Keratinocyte (primary cell): ENCODE measurements around the gene UMODL1. TPM values are rescaled to one million over a fixed set of nuclear protein-coding genes. Genes with fewer than 3 reads are reported as not detected.

ENCODE experiments used
- DNase-seq: peaks from one replicate; pipeline ENCODE4 v3.0.0-alpha.2; 2011; ENCODE audit warnings: low read depth, missing footprints, low spot score
- FAIRE-seq: peaks from 2 replicates; lab custom pipeline; 2011; peaks lifted over from hg19 to GRCh38; lab: Jason Lieb, UNC
- H2AFZ ChIP-seq: 2 replicates; pipeline ENCODE4 v1.6.0; 2012; ENCODE audit warnings: low read length, control low read depth, inconsistent platforms; ENCODE audit not compliant: control insufficient read depth
- H3K27ac ChIP-seq: 2 replicates; pipeline ENCODE4 v1.5.1; 2011; ENCODE audit warnings: low read length; ENCODE audit not compliant: control insufficient read depth, insufficient read depth
- H3K27me3 ChIP-seq: 3 replicates; pipeline ENCODE4 v1.6.0; 2011; ENCODE audit warnings: low read length; ENCODE audit not compliant: control insufficient read depth, insufficient read depth; ENCODE audit errors: extremely low read depth
- H3K36me3 ChIP-seq, 2 experiments: 2 replicates in 1 of 2; 3 replicates in 1 of 2; pipeline ENCODE4 v1.5.1; 2011; ENCODE audit warnings: low read length in 2 of 2, mild to moderate bottlenecking in 1 of 2; ENCODE audit not compliant: control insufficient read depth in 2 of 2, insufficient read depth in 2 of 2; ENCODE audit errors: extremely low read depth in 1 of 2
- H3K4me1 ChIP-seq: 3 replicates; pipeline ENCODE4 v1.5.1; 2011; ENCODE audit warnings: low read length; ENCODE audit not compliant: control insufficient read depth, insufficient read depth; ENCODE audit errors: extremely low read depth
- H3K4me2 ChIP-seq: 3 replicates; pipeline ENCODE4 v1.6.0; 2011; ENCODE audit warnings: low read depth, low read length; ENCODE audit not compliant: control insufficient read depth, insufficient read depth; ENCODE audit errors: extremely low read depth
- H3K4me3 ChIP-seq, 3 experiments: fragments of 200-600 bp in 1 of 3; sonication (generic) in 1 of 3; 2 replicates in 2 of 3; 3 replicates in 1 of 3; pipeline ENCODE4 v1.5.1; 2011 to 2016; ENCODE audit warnings: low read length in 3 of 3, mild to moderate bottlenecking in 3 of 3, control low read depth in 2 of 3, inconsistent platforms in 1 of 3, low read depth in 1 of 3, mixed read lengths in 1 of 3, mixed run types in 1 of 3, moderate library complexity in 1 of 3; ENCODE audit not compliant: control insufficient read depth in 2 of 3, insufficient read depth in 2 of 3; ENCODE audit errors: extremely low read depth in 1 of 3
- H3K79me2 ChIP-seq: 2 replicates; pipeline ENCODE4 v1.6.0; 2012; ENCODE audit warnings: low read length; ENCODE audit not compliant: control insufficient read depth, insufficient read depth
- H3K9ac ChIP-seq: 3 replicates; pipeline ENCODE4 v1.6.0; 2011; ENCODE audit warnings: low read length; ENCODE audit not compliant: control insufficient read depth, insufficient read depth; ENCODE audit errors: extremely low read depth
- H3K9me1 ChIP-seq: 3 replicates; pipeline ENCODE4 v1.6.0; 2011; ENCODE audit warnings: low read length; ENCODE audit not compliant: control insufficient read depth, insufficient read depth; ENCODE audit errors: extremely low read depth
- H3K9me3 ChIP-seq: 2 replicates; pipeline ENCODE4 v1.5.1; 2012; ENCODE audit warnings: low read depth, low read length; ENCODE audit not compliant: control insufficient read depth
- H4K20me1 ChIP-seq: 3 replicates; pipeline ENCODE4 v1.6.0; 2011; ENCODE audit warnings: low read length; ENCODE audit not compliant: control insufficient read depth, insufficient read depth; ENCODE audit errors: extremely low read depth
- EZH2 ChIP-seq: IDR thresholded peaks from one replicate; pipeline ENCODE4 v1.6.1; 2012; ENCODE audit warnings: inconsistent platforms, mild to moderate bottlenecking, low read length, moderate library complexity
- dilution Hi-C: fragments of 300-500 bp; cut with MboI; formaldehyde crosslinking; loops from one replicate; pipeline ENCODE4 v1.7.0; 2020; ENCODE audit warnings: low sequenced_read_pairs; ENCODE audit not compliant: extremely low pct_ligation_motif_present
- polyA plus RNA-seq, 5 experiments: library from polyadenylated mRNA; depleted of rRNA in 3 of 5; stranded (reverse) in 3 of 5; stranded (forward) in 1 of 5; unstranded in 1 of 5; fragments of >200 nt; gene quantifications; 1 replicate in 1 of 5; 2 replicates in 3 of 5; 3 replicates in 1 of 5; pipeline versions ENCODE4 v1.2.1 to v1.2.3, GENCODE V29; 2011 to 2012; ENCODE audit warnings: missing spikeins in 2 of 5, low read depth in 1 of 5, low replicate concordance in 1 of 5
- TF ChIP-seq, protein P1 (sequence below), 3 experiments: IDR thresholded peaks in 1 of 3; conservative IDR thresholded peaks in 1 of 3; optimal IDR thresholded peaks in 1 of 3; 2 replicates in 2 of 3; 3 replicates in 1 of 3; pipeline versions ENCODE3 to v1.5.1; 2011; ENCODE audit warnings: low read length in 3 of 3, mild to moderate bottlenecking in 3 of 3, moderate library complexity in 2 of 3, control low read depth in 1 of 3, inconsistent platforms in 1 of 3; ENCODE audit not compliant: insufficient read depth in 2 of 3; ENCODE audit errors: extremely low read depth in 1 of 3

UMODL1 gene
- polyA plus RNA-seq, 1 donor (not counting 4 experiments of a cell fraction or from before 2014, with no cell fraction given): 0.03 TPM

- no peak for TF ChIP-seq EZH2
- TF ChIP-seq, protein P1, sequence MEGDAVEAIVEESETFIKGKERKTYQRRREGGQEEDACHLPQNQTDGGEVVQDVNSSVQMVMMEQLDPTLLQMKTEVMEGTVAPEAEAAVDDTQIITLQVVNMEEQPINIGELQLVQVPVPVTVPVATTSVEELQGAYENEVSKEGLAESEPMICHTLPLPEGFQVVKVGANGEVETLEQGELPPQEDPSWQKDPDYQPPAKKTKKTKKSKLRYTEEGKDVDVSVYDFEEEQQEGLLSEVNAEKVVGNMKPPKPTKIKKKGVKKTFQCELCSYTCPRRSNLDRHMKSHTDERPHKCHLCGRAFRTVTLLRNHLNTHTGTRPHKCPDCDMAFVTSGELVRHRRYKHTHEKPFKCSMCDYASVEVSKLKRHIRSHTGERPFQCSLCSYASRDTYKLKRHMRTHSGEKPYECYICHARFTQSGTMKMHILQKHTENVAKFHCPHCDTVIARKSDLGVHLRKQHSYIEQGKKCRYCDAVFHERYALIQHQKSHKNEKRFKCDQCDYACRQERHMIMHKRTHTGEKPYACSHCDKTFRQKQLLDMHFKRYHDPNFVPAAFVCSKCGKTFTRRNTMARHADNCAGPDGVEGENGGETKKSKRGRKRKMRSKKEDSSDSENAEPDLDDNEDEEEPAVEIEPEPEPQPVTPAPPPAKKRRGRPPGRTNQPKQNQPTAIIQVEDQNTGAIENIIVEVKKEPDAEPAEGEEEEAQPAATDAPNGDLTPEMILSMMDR (optimal IDR thresholded peaks at IDR 0.05 in 1 of 3, IDR thresholded peaks at IDR 0.05 in 1 of 3, conservative IDR thresholded peaks at IDR 0.05 in 1 of 3; ENCODE audit: extremely low read depth in 1 of 3, insufficient read depth in 2 of 3, low read length in 3 of 3): no peak
- Histone ChIP-seq H3K4me2 (no peak overlapping the region), H3K9me1 (no peaks in the 10 kb centered on the region), H3K79me2 (no peaks in the 10 kb centered on the region), H3K9ac (no peak overlapping the region), H3K36me3 (no peaks in the 10 kb centered on the region), H3K27ac (no peak overlapping the region), H3K27me3 (peaks cover 15% of the 10 kb centered on the region), H3K9me3 (no peaks in the 10 kb centered on the region), H3K4me3 (no peak overlapping the region), H2AFZ (no peak overlapping the region), H4K20me1 (no peaks in the 10 kb centered on the region), H3K4me1 (peaks cover 13% of the 10 kb centered on the region)
- dilution Hi-C loops: no loop called here
- FAIRE-seq: no peak
- no peak for DNase-seq
Measured at GRCh38 chr21:42110691-42111469, 39.8 kb downstream of the UMODL1 start.

GRCh38 chr21:42111470-42111743 is 40.3 kb downstream of the UMODL1 start:
- Histone ChIP-seq H3K4me3 (no peak overlapping the region), H3K4me2 (no peak overlapping the region), H2AFZ (no peak overlapping the region), H3K27me3 (peaks cover 10% of the 10 kb centered on the region), H3K4me1 (peaks cover 13% of the 10 kb centered on the region), H3K36me3 (no peaks in the 10 kb centered on the region), H4K20me1 (no peaks in the 10 kb centered on the region), H3K9me1 (no peaks in the 10 kb centered on the region), H3K9me3 (no peaks in the 10 kb centered on the region), H3K79me2 (no peaks in the 10 kb centered on the region), H3K9ac (no peak overlapping the region), H3K27ac (no peak overlapping the region)
- FAIRE-seq: no peak
- no peak for TF ChIP-seq EZH2
- TF ChIP-seq, protein P1 (optimal IDR thresholded peaks at IDR 0.05 in 1 of 3, IDR thresholded peaks at IDR 0.05 in 1 of 3, conservative IDR thresholded peaks at IDR 0.05 in 1 of 3; ENCODE audit: extremely low read depth in 1 of 3, insufficient read depth in 2 of 3, low read length in 3 of 3): no peak
- dilution Hi-C loops: no loop called here
- DNase-seq: no peak
